ENCODE measurements around the gene AKIRIN1.
"Not testable (repeated sequence)": the region's sequence is repeated elsewhere in the genome, so short reads cannot be mapped to it uniquely, and the experiment has no call there.

Gene AKIRIN1

DNA sequence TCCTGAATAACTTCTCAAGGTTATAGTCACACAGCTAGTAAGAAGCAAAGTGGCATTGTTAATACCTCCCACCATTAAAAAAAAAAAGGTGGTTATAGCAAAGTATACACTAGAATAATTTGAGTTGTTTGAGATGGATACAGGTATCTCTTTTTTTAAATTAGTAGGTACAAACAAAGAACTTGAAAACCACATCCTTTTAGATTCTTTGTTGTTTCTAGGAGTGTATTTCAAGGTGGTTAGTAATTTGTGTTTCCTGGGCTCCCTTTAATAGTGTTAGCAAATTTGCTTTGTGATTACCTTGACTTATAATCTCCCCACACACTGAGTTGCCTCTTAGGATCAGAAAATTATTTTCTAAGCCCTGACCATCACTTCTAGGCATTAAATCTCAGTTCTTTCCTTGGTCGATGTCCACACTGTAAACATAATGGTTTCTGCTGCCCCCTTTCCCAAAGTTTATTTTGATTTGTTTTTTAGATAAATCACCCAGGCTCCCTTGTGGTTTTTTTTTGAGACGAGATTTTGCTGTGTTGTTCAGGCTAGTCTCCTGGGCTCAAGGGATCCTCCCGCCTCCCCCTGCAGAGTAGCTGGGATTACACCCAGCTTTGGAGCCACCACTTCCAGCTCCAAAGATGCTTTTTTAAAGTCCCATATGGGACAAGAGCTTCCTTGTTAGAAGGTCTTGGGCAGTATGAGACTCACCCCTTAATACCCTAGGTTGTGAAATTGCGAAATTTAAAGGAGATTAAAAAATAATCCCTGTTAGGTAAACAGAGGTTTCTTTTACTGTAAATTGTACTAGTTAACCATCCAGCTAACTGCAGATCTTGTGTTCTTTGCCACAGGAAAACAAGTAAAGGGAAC is 6.2 kb downstream of the AKIRIN1 start:
- no peak for DNase-seq (ENCODE audit: low read depth in 2 of 2)

DNA sequence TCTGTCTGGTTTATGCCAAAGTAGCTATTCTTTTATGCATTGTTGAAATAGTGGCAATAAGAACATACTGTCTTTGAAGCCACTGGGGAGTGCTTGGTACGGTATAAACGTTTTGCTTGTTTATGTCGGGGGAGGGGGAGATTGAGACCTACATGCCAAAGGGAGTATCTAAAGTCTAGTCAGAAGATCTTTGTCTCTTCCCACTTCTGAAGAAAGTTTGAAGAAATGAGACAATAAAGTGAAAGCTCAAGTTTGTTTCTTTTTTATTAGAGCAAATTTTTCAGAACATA is 6.8 kb downstream of the AKIRIN1 start:
- no peak for DNase-seq (ENCODE audit: low read depth in 2 of 2)

DNA sequence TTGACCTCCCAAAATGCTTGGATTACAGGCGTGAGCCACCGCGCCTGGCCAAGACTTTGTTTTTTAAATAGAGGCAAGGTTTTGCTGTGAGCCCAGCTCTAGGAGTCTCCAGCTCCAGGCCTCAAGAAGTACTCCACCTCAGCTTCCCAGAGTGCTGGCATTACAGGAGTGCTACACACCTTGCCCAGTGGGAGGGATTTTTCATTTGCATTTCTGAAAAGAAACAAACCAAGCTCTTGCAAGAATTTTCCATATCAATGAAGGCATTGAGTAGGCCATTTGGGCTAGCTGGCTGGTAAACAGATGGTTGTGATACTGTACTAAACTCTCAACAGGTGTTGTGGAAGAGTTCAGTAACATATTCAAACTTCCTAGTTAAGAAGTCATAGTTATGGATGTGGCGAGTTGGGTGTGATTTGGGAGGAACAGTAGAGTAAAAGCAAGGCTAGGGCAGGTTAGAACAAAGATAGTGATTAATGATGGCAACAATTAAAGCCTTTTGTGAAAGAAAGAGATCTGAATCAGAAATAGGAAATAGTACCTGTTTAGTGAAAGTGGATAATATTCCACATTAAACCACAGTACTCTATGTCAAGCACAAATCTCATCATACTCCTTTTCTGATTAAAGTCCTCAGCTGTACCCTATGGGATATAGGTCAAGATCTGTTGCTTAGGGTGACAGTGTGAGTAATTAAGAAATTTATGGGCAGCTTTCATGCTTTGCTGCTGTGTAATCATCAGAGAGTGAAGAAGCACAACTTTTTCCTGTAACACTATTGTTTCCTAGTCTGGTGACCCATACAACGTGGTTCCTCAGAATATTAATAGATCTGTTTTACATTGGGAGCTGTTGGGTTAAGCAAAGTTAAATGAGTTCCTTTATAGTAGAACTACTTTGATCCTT is 10.7 kb downstream of the AKIRIN1 start:
- no peak for DNase-seq (ENCODE audit: low read depth in 2 of 2)

DNA sequence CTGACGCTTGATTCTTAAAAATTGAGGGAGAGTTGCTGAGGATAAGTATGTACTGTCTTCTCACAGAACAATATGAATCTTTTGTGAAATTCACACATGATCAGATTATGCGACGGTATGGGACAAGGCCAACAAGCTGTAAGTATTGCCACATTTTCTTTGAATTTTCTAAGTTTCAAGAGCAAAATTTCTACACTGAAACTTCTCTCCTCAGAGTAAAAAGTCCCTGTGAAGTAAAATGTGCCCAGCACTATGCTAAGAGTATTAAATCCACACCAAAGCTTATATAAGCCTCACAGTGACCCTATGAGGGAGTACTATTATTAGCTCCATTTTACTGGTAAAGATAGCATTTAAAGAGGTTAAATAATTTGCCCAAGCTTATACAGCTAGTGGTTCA is 12.2 kb downstream of the AKIRIN1 start:
- DNase-seq (ENCODE audit: low read depth in 2 of 2) = no peak

DNA sequence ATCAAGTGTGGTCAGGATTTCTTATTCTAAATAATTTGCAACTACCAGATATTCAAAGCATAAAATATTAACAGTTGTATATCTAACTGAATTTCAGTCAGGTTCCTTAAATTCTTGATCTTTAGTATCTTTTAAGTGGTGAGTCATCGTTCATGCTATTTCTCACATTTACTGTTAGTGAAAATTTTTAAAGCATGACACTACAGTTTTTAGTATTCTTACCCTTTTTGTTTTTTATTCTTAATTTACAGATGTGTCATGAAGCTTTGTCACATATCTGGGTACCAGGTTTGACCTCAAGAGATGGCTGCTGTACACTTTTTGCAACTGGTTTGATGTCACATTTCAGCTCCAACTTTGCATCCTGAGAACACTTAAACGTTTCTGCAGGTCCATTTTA is 12.7 kb downstream of the AKIRIN1 start:
- DNase-seq (ENCODE audit: low read depth in 2 of 2) = no peak

DNA sequence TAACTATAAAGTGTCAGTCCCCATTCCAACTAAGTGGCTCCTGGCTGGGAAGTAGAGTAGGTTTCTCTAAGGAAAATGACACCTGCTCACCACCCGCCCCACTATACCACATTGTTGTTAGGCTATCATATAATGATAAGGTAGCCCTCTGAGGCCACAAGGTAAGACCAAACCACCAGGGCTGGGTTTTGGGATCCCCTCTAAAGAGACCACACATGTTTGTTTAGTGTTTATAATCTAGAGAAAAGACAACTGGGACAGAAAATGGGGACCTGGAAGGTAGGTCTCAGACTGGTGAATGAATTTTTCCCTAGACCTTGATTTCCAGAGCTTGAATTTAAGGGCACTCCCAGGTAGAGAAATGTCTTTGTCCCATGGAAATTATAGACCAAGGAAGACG is 15.2 kb downstream of the AKIRIN1 start:
- DNase-seq (ENCODE audit: low read depth in 2 of 2) = no peak

DNA sequence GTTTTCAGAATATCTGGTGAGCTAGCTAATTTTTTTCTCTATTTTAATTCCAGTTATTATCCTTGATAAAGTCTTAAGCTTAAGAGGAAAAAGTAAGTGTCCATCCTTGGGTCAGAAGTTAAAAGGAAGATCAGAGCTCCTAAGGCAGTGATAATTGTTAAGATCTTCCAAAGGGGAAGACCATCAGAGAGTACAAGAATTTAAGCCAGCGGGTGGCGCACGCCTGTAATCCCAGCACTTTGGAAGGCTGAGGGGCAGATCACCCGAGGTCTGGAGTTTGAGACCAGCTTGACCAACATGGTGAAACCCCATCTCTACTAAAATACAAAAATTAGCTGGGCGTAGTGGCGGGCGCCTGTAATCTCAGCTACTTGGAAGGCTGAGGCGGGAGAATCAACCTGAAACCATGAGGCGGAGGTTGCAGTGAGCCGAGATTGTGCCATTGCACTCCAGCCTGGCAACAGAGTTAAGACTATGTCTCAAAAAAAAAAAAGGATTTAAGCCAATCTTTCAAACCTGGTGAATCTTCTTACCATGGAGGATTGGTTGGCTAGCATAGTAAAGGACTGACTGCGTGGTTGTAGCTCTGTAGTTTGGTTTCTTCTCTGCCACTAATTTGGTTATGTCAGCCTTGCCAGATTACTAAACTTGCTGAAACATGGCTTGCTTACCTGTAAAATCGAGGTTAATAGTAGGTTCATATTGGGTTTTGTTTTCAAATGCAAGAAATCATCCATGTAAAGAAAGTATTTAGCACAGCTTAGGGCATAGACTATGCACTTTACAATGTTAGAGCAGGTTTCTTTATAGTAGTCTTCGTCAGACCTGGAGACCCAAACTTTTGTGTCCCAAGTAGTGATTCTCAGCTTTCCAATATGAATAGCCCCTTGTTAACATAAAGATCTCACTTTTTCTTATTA is 15.9 kb downstream of the AKIRIN1 start:
- DNase-seq (ENCODE audit: low read depth in 2 of 2) = no peak

DNA sequence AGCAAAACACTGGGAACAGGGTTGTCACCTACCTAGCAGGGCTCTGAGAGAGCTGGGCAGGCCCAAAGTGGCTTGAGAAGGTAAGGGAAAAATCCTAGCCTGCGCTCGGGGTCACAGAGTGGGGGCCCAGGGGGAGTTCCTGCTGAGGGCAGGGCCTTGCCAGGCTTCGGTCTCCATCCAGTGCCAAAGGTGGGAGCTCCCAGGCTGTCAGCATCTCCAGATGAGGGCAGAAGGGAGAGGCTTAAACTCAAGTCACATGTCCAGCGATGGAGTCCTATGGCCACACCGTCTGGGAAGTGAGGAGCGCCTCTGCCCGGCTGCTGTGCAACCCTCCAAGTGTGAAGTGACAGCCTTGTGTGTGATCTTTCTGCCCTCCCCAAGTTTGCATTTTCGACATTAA is 23.9 kb downstream of the AKIRIN1 start:
- not testable (repeated sequence) for DNase-seq (ENCODE audit: low read depth in 2 of 2)

DNA sequence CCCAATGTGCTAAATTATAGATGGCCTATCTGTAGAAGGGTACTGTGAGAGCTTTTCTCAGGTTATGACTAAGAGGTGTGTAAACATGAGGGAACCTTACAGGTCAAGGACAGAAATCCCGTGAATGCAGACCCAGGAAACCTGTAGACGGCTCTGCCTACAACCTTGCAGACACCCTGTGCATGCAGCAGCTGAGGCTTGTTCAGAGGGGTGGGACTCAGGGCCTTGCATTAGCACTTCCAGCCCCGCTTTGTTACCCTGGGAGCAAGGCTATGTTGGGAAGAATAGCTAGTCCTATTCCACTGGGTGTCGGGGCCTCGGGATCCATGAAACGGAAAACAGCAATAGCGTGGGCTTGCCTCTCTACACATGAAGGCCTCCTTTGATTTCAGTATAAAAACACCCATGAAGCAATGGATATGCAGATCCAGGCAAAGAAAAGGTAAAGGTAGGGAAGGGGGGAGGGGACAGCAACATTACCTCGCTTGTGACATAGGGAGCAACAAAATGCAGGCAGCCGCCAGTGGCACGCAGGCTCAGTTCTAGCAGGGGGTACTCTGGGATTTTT is 25.6 kb downstream of the AKIRIN1 start:
- DNase-seq (ENCODE audit: low read depth in 2 of 2) = no peak

DNA sequence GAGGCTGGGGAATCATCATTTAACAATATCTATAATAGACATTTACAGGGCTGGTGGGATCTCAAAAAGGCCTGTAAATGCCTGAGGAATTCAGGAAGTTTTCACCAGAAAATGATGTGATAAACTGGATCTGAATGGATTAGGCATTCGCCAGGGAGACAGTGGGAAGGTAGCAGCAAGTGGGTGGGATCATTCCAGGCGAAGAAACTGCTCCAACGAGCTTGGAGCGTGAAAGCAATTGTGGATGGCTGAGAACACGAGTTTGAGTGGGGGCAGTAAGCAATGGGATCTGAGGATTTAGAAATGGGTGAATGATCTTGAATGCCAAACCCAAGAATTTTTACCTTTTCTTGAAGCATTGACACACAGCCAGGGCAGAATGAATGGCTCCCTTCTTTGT is 26.2 kb downstream of the AKIRIN1 start:
- DNase-seq (ENCODE audit: low read depth in 2 of 2) = no peak

DNA sequence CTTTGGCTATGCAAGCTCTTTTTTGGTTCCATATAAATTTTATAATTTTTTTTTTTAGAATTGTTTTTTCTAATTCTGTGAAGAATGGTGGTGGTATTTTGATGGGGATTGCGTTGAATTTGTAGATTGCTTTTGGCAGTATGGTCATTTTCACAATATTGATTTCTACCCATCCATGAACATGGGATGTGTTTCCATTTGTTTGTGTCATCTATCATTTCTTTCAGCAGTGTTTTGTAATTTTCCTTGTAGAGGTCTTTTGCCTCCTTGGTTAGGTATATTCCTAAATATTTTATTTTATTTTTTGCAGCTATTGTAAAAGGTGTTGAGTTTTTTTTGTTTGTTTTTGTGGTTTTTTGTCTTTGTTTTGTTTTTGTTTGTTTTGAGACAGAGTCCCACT is 29.4 kb downstream of the AKIRIN1 start:
- not testable (repeated sequence) for DNase-seq (ENCODE audit: low read depth in 2 of 2)

DNA sequence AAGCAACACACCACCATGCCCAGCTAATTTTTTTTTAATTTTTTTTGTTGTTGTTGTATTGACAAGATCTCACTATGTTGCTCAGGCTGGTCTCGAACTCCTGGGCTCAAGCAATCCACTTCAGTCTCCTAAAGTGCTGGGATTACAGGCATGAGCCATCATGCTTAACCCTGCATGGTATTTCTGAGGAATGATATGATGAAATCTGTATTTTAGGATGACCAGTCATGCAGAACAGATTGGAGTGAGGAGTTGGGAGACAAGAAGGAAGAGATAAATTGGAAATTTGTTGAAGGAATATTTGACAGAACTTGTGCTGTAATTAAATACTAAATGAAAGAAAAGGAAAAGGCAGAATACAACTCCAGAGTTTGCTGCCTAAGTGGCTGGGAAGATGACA is 30.4 kb downstream of the AKIRIN1 start:
- DNase-seq (ENCODE audit: low read depth in 2 of 2) = no peak

DNA sequence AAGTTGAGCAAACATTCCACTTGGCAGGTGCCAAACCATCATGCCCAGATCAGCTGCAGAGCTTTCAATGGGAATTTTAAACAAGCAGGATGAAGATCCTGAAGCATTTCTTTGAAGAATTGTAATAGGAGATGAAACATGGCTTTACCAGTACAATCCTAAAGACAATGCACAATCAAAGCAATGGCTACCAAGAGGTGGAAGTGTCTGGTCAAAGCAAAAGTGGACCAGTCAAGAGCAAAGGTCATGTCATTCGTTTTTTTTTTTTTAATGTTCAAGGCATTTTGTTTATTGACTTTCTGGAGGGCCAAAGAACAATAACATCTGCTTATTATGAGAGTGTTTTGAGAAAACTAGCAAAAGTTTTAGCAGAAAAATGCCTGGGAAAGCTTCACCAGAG is 32.1 kb downstream of the AKIRIN1 start:
- no peak for DNase-seq (ENCODE audit: low read depth in 2 of 2)

DNA sequence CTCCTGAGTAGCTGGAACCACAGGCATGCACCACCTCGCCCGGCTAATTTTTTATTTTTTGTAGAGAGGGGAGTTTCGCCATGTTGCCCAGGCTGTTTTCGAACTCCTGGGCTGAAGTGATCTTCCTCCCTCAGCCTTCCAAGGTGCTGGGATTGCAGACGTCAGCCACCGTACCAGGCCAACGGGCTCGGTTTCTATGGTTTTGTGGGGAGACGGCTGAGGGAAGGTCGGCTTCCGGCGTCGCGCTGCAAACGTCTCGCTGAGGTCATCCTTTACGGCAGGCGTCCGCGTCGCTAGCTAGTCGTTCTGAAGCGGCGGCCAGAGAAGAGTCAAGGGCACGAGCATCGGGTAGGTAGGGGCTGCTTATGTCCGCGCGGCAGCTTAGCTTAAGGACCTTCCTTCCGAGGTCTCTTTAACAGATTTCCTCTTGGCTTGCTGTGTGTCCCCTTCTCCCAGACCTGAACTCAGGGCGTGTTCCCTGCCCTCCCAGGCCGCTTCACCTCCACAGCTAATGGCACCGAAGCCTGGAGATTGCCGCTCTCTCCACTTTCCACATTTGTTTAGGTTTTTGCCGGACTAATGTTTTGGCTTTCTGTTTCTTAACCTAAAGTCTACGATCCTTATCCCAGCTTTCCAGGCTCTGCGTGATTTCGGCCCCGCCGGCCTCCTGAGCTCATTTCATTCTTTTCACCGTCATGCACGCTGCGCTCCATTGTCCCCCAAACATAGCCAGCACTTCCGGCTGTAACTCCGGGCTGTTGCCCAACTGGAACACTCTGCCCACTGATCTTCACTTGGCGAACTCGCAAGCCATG is 35.2 kb downstream of the AKIRIN1 start, which contains the start of gene NDUFS5:
Gene NDUFS5, plus strand, starts transcription at position 300 of the 815 bp plus-strand sequence. CDS start 2,375 bp downstream, outside the sequence.
- DNase-seq (ENCODE audit: low read depth in 2 of 2) = peak; percentile 23 to 49

DNA sequence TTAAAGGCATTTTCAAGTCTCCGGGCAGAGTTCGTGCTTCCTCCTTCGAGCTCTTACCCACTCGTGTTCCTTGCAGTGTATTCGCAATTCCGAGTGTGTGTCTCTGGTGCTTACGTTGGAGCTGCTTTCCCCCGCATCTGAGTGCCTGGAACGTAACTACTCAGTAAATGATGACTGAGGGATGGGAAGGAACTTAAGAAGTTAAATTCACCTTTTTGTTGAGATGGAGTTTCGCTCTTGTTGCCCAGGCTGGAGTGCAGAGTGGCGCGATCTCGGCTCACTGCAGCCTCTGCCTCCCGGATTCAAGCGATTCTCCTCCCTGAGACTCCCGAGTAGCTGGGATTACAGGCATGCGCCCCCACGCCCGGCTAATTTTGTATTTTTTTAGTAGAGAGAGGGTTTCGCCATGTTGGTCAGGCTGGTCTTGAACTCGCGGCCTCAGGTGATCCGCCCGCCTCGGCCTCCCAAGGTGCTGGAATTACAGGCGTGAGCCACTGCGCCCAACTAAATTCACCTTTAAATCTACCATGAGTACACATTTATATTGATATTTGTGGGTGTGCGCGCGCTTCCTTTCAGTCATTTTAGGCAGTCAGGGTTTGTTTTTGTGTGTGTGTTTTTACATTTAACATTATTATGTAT is 35.9 kb downstream of the AKIRIN1 start:
- DNase-seq (ENCODE audit: low read depth in 2 of 2) = no peak

DNA sequence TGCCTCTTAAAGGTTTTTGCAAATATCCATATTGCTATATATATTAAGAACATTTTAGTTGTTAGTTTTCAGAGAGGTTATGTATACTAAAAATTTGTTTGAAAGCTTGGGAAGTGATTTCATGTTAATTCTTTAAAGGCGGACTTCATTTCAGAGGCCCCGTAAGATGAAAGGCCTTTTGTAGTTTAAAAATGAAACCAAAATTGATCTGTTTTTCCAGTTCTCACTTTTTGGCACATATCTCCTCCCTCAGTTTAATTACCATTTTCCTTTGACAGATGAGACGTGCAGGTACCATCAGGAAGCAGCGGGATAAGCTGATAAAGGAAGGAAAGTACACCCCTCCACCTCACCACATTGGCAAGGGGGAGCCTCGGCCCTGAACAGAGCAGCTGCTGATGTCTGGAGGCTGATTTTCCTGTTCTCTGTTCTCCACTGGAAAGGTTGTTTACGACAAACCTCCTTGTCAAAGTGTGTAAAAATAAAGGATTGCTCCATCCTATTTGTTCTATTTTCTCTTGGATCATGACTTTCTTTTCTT is 43.1 kb downstream of the AKIRIN1 start:
- DNase-seq (ENCODE audit: low read depth in 2 of 2) = no peak

DNA sequence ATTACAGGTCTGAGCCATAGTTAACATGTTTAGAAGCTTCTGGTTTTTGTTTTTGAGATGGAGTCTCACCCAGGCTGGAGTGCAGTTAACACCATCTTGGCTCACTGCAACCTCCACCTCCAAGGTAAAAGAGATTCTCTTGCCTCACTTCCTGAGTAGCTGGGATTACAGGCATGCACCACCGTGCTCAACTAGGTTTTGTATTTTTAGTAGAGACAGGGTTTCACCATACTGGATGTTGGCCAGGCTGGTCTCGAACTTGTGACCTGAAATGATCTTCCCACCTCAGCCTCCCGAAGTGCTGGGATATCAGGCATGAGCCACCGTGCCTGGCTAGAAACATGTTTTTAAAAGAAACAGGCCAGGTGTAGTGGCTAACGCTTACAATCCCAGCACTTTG is 45.6 kb downstream of the AKIRIN1 start:
- DNase-seq (ENCODE audit: low read depth in 2 of 2) = no peak

DNA sequence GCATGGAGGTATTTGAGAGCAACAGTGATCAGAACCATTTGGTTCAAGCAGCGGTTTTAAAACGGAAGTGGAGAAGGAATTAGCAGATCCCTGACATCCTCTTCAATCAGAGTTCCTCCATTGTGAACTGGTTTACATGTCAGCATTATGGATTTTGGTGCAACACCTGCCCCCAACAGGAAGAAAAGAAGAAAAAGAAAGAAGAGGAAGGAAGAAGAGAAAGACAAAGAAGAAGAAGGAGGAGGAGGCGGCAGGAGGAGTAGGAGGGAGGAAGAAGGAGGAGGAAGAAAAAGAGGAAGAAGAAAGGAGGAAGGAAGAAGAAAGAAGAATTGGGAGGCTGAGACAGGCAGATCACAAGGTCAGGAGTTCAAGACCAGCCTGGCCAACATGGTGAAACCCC is 52.4 kb downstream of the AKIRIN1 start:
- no peak for DNase-seq (ENCODE audit: low read depth in 2 of 2)

DNA sequence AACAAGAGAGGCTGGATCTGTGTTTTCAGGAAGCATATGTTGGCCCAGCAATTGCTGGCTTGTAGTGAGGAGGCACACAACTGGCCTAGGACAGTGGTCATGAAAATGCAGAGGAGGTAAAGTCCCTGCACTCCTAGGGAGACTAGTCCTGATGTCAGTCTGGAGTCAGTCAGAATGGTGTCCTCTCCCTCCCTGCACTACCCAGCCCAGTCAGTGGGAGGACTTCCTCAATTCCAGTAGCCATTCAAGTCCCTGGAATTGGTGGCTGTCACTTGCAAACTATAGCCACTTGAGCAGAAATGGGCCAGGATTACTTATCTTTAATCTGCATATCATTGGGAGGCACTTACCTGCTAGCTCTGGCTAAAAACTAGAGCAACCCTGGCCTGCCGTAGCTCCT is 53.7 kb downstream of the AKIRIN1 start:
- DNase-seq (ENCODE audit: low read depth in 2 of 2) = no peak

DNA sequence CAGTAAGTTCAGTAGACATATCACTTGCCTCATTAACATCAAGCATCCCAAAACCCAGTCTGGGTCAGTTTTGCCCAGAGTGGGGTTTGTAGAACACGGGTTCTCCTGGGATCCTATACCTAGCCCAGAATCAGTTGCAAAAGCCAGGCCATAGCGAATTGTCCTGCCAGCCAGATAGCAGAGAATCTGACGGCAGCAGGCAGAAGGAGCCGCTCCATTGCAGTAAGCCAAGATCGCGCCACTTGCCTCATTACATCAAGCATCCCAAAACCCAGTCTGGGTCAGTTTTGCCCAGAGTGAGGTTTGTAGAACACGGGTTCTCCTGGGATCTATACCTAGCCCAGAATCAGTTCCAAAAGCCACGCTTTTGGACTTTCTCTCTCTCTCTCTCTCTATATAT is 54.2 kb downstream of the AKIRIN1 start:
- DNase-seq (ENCODE audit: low read depth in 2 of 2) = no peak

All from stimulated activated CD4-positive, alpha-beta T cell treated with anti-CD3 and anti-CD28 coated beads, Interleukin-1b, Interleukin-23, amount 100 ng/mL, for 1 hour (primary cell).